ENCODE results near the gene RELL1. TPM values are rescaled to one million over a fixed set of nuclear protein-coding genes. Genes with fewer than 3 reads are reported as not detected.

The RELL1 gene
- total RNA-seq, 1 donor from 2014 or later, result 39.8 TPM

GRCh38 chr4:37641886-37642849, 44.0 kb downstream of the RELL1 start:
- intact Hi-C loops (cut with micrococcal nuclease), result no loop called here

- intact Hi-C loops (cut with micrococcal nuclease), result no loop called here
Observed at GRCh38 chr4:37641352-37641751, 44.8 kb downstream of the RELL1 start.

DNA sequence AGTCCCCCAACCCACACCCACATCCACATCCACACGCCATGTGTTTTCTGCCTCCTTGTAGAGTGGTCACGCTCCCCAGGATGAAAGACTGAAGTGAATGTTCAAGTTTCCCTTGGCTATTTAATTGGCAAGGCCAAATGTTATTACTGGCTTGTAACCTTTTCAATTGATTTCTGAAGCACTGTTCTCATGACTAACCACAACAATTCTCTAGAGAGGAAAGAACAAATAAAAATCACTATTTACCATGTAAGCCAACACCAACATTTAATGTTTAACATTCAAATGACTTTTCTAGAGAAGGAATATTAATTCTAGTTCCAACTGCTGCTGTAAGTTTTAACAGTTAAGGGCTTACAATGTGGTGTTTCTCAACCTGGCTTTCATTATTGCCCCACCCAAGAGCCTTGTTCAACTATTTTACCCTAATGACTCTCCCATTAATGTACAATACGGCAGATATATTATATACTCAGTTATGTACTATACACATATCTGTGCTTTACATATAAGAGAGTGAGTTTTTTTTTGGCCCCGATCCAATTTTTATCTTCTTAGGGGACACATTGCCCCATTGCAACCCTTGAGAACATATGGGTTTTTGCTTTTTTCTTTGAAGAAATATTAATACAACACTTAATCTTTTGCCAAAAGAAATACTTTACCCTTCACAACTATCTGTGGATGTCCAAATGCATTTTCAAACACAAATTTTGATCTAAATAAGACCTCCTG, 46.5 kb downstream of the RELL1 start:
- intact Hi-C loops (cut with micrococcal nuclease), result no loop called here

DNA sequence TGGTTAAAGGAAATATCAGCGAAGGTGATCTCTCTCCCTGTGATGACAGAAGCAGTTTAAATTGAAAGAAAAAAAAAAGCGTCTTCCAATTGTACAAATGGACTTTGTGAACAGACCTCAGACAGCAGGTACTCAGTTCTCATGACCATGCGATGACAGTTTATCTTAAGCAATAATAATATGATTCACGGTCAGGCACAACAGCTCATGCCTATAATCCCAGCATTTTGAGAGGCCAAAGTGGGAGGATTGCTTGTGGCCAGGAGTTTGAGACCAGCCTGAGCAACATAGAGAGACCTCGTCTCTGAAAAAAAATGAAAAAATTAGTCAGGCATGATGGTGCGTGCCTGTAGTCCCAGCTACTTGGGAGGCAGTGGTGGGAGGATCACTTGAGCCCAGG, 51.0 kb downstream of the RELL1 start:
- intact Hi-C loops (cut with micrococcal nuclease), result no loop called here

- intact Hi-C loops (cut with micrococcal nuclease), result no loop called here
Observed at GRCh38 chr4:37634180-37634579, 52.0 kb downstream of the RELL1 start.

GRCh38 chr4:37632836-37633235, 53.3 kb downstream of the RELL1 start:
- intact Hi-C loops (cut with micrococcal nuclease), result no loop called here

GRCh38 chr4:37631551-37631950, 54.6 kb downstream of the RELL1 start:
- intact Hi-C loops (cut with micrococcal nuclease), result no loop called here

DNA sequence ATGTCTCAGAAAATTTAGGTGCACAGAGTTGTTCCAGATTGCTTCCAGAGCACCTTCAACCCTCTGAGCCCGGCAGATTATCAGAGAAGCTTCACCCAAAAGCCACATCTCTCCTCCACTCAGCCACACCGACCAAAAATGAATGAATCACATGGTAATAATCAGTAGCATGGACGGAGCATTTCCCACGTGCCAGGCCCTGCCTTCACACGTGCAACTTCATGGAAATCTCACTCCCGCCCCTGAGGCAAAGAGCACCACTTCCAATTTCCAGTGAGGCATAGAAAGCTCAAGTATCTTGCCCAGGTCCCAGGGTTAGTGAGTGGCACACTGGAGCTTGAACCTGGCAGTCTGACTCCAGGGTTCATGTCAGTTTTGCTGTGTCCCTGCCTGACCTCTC, 56.5 kb downstream of the RELL1 start:
- intact Hi-C loops (cut with micrococcal nuclease), result no loop called here

DNA sequence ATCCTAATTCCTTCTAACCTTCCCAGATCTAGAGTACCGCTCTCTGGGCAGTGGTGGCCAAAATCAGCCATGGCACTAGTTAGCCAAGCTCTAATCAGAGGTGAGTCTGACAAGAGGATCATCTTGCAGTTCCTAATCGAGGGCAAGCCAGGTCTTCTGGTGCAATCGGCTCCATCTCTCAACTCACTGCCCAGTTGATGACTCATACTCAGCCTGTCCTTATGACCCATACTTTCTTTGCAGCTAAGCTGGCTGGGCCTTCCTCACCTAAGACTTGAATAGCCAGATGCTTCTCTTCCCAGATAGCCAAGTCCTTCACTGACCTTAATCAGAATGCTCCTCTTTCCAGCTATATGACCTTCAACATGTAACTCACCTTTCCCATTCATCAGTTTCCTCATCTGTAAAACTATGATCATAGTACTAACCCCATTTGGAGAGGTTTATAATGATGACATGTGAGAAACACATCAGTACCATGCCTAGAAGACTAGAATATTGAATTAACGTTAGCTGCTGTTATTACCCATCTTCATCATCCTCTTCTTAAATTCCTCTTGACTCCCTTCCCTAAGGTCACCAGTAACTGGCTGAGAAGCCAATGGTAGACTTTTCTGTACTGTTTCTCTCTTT, 57.1 kb downstream of the RELL1 start:
- intact Hi-C loops (cut with micrococcal nuclease), result no loop called here

DNA sequence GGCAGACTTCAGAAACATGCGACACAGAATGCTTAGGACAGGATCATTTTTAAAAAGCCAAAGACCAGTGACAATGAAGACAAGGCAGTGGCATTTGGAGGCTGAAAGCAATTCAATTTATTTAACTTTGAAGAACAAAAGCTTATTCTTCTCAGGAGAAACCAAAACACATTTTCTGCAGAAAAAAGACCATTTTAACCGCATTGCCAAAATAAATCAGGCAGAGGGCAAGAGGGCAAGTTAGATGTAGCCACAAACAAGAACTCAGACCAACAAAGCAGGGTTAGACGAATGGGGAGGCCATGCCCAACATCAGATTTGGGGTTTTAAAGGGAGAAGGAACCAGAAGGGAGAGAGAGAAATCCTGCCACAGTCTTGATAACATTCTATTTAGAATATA, 58.9 kb downstream of the RELL1 start:
- intact Hi-C loops (cut with micrococcal nuclease), result no loop called here

DNA sequence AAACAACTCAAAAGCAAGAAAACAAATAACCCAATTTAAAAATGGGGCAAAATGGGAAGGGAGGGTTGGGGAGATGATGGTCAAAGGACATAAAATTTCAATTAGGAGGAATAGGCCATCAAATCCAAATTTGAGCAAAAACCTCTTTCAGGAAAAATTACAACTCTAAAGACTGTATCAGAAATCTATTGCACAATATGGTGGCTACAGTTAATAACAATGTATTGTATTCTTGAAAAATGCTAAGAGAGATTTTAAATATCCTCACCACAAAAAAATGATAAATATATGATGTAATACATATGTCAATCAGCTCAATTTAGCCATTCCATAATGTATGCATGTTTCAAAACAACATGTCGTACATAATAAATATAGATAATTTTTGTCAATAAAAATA, 60.7 kb downstream of the RELL1 start:
- intact Hi-C loops (cut with micrococcal nuclease), result no loop called here

DNA sequence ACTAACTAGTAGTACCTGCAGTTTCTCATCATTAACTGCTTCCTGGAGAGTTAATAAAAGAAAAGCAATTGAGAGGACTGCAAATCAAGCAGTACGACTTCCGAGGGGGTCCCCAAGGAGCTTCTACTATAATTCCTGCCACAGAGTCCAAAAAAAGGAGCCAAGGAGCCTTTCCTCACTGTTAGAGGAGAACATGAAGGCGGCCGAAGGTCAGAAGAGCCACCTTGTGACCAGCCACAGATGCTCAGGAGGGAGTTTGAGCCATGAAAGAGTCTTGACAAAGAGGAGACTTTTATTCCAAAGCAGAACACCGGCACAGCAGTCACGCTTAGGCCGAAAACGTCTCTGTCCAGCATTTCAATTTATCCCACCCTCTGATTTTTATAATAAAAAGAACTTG, 62.2 kb downstream of the RELL1 start:
- intact Hi-C loops (cut with micrococcal nuclease), result no loop called here

GRCh38 chr4:37623125-37623524, 63.1 kb downstream of the RELL1 start:
- intact Hi-C loops (cut with micrococcal nuclease), result no loop called here

GRCh38 chr4:37620176-37620575, 66.0 kb downstream of the RELL1 start:
- intact Hi-C loops (cut with micrococcal nuclease), result no loop called here

GRCh38 chr4:37615720-37616063, 70.5 kb downstream of the RELL1 start:
- intact Hi-C loops (cut with micrococcal nuclease), result no loop called here

DNA sequence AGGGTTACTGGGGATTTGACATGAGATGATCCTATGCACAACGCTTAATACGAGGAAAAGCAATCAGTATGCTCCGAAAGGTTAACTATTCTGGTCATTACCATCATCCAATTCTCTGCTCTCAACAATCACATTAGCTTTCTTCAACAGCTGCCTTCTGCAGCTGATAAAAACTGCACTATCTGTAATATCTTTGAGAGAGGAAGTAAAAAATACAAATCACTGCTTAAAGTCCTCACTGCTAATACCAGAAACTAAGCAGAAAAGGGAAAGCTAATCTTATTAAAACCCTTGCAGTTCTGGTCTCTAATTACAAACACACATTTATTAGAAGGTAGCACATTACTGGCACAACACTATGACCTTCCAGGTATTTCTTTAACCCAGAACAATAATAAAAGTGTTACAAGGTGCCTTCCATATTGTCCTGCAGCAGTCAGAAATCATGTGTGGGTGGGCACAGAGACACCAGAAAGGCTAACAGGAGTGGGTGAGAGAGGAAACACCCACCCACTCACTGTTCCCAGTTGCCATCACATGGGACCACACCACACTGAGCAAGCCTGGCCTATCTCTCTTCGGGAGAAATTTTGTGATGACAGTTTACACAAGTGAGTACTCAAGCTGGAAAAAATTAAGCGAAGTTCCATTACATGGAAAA, 71.0 kb downstream of the RELL1 start:
- intact Hi-C loops (cut with micrococcal nuclease), result no loop called here

DNA sequence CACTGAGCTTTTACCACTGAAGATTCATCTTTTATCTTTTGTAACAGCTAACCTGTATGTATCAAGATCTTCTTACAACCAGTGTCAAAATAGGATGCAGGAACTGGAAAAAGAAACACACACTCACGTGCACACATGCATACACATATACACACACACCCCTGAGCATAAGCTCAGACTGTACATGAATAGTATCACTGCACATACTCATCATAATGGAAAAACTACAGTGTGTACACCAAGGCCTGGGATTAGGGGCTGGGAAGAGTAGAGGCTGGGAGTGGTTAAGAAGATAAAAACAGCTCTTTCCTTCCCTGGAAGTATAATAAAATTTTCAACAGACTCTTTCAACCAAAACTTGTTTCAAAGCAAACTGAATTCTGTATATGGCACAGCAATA, 73.4 kb downstream of the RELL1 start:
- intact Hi-C loops (cut with micrococcal nuclease), result no loop called here

GRCh38 chr4:37609626-37610025, 76.5 kb downstream of the RELL1 start:
- intact Hi-C loops (cut with micrococcal nuclease), result no loop called here

DNA sequence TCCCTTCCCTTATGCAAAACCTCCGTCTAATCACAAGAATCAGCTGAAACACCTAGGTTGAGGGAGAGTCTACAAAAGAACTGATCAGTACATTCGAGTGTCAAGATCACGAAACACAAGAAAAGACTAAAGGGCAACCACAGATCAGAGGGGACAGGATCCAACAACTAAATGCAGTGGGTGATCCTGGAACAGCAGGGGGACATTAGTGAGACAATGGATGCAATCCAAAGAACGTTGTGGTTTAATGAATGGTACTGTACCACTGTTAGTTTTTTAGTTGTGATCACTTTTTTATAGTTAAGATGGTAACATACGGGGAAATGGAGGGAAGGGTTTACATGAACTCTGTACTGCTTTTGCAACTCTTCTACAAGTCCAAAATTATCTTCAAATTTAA, 79.2 kb downstream of the RELL1 start:
- intact Hi-C loops (cut with micrococcal nuclease), result no loop called here

DNA sequence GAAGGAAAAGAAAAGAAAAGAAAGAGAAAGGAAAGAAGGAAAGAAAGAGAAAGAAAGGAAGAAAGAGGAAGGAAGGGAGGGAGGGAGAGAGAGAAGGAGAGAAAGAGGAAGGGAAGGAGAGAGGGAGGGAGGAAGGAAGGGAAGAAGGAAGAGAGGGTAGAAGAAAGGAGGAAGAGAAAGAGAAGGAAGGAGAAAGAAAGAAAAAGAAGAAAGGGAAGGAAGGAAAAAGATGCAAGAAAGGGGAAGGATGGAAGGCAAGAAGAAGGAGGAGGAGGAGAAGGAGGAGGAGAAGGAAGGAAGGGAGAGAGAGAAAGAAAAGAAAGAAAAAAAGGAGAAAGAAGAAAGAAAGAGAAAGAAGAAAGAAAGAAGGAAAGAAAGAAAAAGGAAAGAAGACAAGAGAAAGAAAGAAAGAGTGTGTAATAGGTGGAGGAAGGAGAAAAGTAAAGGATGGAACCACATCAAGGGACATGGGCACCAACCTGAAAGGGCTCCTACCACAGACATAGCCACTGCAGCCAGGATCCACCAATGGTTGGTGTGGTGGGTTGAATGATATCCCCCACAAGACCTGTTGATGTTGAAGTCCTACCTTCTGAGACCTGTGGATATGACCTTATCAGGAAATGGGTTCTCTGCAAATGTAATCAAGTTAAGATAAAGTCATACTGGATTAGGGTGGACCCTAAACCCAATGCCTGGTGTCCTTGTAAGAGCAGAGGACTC, 80.2 kb downstream of the RELL1 start:
- intact Hi-C loops (cut with micrococcal nuclease), result no loop called here

DNA sequence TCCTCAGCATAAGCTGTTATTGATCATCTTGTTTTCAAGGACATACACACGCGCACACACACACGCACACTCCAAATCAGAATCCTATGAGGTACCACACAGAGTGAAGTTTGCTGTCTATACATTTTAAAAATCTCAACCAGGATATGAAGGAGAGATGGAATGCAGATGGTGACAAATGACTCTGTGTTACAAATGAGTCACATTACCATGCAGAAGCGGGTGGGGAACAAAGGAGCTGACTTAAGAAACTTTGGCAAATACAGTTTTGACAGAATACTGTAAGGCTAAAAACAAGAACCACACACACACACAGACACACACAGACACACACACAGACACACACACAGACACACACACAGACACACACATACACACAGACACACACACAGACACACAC, 81.7 kb downstream of the RELL1 start:
- intact Hi-C loops (cut with micrococcal nuclease), result loop anchor here (5.0 kb wide), 1 partner anchor 288 kb away; the partner anchor contains the start of gene TBC1D1

Data from T-helper 1 cell treated with Interleukin-12 subunit alpha and Interleukin-12 subunit beta and Interleukin-4 antibody, amounts not matched to agents 30 ng/mL and 1 ng/mL, for 36 hours (primary cell).